Neuron (in vitro differentiated cells): ENCODE data around the gene NADSYN1.
"Not testable (repeated sequence)": the region's sequence is repeated elsewhere in the genome, so short reads cannot be mapped to it uniquely, and the experiment has no call there.

Experiments used
- H2AFZ ChIP-seq: one replicate; pipeline ENCODE4 v1.6.1; 2013; ENCODE audit warnings: low read depth, mild to moderate bottlenecking, inconsistent platforms, low read length, moderate library complexity
- H3K27me3 ChIP-seq: one replicate; pipeline ENCODE4 v1.6.1; 2013; ENCODE audit warnings: low read length; ENCODE audit not compliant: insufficient read depth
- H3K36me3 ChIP-seq: one replicate; pipeline ENCODE4 v1.6.1; 2013; ENCODE audit warnings: low read length; ENCODE audit not compliant: insufficient read depth
- H3K4me1 ChIP-seq: one replicate; pipeline ENCODE4 v1.6.1; 2013; ENCODE audit warnings: low read length; ENCODE audit not compliant: insufficient read depth
- H3K4me3 ChIP-seq: 2 replicates; pipeline ENCODE4 v1.5.1; 2013; ENCODE audit warnings: mild to moderate bottlenecking, low read length, moderate library complexity
- H3K9me3 ChIP-seq: one replicate; pipeline ENCODE4 v1.6.1; 2013; ENCODE audit warnings: low read length

The NADSYN1 gene

DNA sequence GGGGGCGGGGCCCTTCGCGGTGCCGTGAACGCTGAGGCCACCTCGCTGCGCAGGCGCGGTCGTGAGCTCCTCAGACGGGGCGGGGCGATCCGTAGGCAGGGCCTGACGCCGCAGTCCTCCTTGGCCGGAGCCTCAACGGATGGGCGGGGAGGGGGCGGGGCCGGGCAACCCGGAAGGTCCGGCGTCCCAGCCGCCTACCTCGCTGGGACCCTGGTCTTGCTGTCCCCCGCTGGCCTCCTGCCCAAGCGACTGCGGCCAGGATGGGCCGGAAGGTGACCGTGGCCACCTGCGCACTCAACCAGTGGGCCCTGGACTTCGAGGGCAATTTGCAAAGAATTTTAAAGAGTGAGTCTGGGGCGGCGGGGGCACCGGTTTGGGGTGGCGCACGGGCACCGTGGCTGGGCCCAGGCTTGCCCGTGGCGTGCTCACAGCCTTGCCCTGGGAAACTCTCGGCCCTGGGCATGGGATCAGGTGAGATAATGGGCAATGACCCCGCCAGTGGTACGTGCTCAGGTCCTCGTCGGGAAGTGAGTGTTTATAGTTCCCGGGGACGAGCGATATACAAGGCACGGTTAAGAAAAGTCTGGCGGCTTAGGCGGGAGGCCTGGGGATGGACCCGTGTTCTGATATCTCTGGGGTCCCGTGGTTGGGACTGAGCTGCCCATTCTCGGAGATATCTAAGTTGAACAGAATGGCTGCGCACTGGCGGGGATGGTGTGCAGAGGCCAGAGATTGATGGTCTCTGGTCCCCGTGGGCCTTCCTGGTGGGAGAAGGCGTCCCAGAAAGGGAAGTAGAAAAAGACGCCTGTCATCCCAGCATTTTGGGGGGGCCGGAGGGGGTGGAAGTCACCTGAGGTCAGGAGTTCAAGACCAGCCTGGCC lies at the start of gene NADSYN1:
Gene NADSYN1 (plus strand): TSS at position 167 of the 881 bp plus-strand sequence. CDS start 94 bp downstream, at position 261.
- Histone ChIP-seq H2AFZ (peak within 1 kb of the TSS; percentile 83), H3K9me3 (no peaks in the 10 kb centered on the region), H3K4me3 (peak within 1 kb of the TSS; percentile 100), H3K4me1 (peaks cover 38% of the 10 kb centered on the region), H3K27me3 (no peaks in the 10 kb centered on the region), H3K36me3 (peaks cover 34% of the 10 kb centered on the region)

DNA sequence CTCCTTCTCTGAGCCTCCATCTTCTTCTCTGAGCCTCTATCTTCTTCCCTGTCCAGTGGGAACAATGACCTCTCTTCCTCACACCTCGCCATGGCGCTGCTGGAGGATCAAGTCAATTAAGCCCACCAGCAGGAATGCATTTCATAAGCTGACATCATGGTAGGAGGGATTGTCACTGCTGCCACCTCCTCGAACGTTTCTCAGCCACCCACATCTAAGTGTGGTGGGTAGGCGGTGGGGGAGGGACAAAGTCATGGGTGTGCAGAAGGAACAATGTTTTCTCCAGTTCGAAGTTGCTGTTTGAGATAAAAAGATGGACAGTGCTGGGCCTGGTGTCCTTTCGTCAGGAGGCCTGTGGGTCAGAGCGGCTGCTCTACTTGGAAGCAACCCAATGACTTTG lies 48.8 kb upstream of the NADSYN1 start:
- Histone ChIP-seq H3K9me3 (no peaks in the 10 kb centered on the region), H3K4me3 (no peak overlapping the region), H3K4me1 (no peaks in the 10 kb centered on the region), H3K36me3 (no peaks in the 10 kb centered on the region), H2AFZ (no peak overlapping the region), H3K27me3 (no peaks in the 10 kb centered on the region)

DNA sequence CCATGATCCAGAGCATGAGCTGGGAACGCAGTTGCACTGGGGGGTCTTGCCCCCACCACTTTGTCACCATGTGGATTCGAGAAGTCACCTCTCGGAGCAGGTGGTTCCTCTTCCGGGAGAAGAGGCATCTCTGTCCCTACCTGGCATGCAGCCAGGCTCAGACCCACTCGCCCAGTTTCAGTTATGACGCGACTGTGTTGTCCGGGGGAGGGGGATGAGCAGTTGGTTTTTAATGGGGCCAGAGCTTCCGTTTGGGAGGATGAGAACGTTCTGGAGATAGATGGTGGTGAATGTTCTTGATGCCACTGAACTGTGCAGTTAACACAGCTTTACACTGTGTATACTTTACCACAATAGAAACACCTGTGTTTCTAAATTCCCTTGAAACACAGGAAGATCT lies 46.3 kb upstream of the NADSYN1 start:
- H3K36me3 ChIP-seq, result no peaks in the 10 kb centered on the region
- no peaks in the 10 kb centered on the region for H3K4me1 ChIP-seq
- H3K27me3 ChIP-seq, result no peaks in the 10 kb centered on the region
- no peaks in the 10 kb centered on the region for H3K9me3 ChIP-seq
- H3K4me3 ChIP-seq, result no peak overlapping the region
- H2AFZ ChIP-seq, result no peak overlapping the region

DNA sequence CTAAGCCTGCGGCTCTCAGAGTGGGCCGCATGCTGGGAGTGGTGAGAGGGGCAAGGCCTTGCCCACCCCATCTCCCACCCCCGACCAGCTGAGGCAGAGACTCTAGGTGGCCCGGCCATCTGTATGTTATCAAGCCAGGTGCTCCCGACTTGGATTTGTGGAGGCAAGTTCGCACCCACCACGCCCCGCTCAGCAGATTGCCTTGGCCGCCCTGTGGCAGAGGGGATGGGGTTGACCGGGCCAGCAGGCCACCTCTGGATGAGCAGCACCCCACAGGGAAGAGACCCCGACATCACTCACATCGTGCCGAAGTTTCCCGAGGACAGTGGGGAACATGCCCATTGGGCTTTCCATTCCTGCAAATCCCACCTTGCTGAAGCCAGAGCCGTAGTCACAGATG lies 45.6 kb upstream of the NADSYN1 start:
- Histone ChIP-seq H3K9me3 (no peaks in the 10 kb centered on the region), H3K27me3 (no peaks in the 10 kb centered on the region), H2AFZ (no peak overlapping the region), H3K4me3 (no peak overlapping the region), H3K4me1 (no peaks in the 10 kb centered on the region), H3K36me3 (no peaks in the 10 kb centered on the region)

DNA sequence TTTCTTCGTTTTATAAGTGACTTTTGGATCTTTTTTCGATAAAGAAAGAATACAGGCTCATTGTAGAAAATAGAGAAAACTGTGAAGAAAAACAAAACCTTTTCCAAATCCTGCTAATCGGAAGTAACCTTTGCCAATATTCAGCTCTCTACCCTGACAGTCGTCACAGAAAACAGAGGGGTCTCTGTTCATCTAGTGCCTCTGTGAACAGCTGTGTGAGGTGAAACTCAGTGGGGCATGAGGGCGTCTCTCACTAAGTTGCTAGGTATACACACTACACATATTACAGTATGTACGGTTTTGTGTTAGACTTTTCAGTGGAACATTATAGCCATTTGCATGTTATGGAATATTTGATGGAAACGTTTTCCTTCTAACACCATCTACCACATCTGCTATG lies 44.2 kb upstream of the NADSYN1 start:
- Histone ChIP-seq H3K9me3 (no peaks in the 10 kb centered on the region), H3K4me3 (no peak overlapping the region), H3K36me3 (no peaks in the 10 kb centered on the region), H3K4me1 (no peaks in the 10 kb centered on the region), H3K27me3 (no peaks in the 10 kb centered on the region), H2AFZ (no peak overlapping the region)

DNA sequence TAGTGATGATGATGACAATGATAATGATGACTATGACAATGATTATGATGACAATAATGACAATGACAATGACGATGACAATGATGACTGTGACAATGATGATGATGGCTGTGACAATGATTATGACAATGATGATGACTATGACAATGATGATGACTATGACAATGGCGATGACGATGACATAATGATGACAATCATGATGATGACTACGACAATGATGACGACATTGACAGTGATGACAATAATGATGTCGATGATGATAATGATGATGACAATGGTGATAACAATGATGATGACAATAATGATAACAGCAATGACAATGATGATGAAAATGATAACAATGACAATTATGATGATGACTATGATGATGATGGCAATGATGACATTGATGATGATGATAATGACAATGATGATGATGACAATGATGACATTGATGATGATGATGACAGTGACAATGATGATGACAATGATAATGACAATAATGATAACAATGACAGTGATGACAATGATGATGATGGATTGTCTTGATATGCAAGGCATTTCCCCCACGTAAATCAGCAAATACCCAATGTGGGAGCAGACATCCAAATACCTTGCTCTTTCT lies 42.5 kb upstream of the NADSYN1 start:
- H3K36me3 ChIP-seq, result no peaks in the 10 kb centered on the region
- H3K4me3 ChIP-seq, result no peak overlapping the region
- no peaks in the 10 kb centered on the region for H3K9me3 ChIP-seq
- H2AFZ ChIP-seq, result no peak overlapping the region
- no peaks in the 10 kb centered on the region for H3K4me1 ChIP-seq
- H3K27me3 ChIP-seq, result no peaks in the 10 kb centered on the region

DNA sequence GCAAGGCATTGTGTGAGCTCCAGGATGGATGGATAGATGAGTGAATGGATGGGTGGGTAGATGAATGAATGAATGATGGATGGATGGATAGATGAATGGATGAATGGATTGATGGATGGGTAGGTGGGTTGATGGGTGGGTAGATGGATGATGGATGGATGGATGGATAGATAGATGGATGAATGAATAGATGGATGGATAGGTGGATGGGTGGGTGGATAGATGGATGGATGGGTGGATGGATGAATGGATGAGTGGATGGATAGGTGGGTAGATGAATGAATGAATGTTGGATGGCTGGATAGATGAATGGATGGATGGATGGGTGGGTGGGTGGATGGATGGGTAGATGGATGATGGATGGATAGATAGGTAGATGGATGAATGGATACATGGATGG lies 38.4 kb upstream of the NADSYN1 start:
- H2AFZ ChIP-seq, result no peak overlapping the region
- H3K4me3 ChIP-seq, result no peak overlapping the region
- no peaks in the 10 kb centered on the region for H3K4me1 ChIP-seq
- no peaks in the 10 kb centered on the region for H3K27me3 ChIP-seq
- no peaks in the 10 kb centered on the region for H3K36me3 ChIP-seq
- H3K9me3 ChIP-seq, result no peaks in the 10 kb centered on the region

DNA sequence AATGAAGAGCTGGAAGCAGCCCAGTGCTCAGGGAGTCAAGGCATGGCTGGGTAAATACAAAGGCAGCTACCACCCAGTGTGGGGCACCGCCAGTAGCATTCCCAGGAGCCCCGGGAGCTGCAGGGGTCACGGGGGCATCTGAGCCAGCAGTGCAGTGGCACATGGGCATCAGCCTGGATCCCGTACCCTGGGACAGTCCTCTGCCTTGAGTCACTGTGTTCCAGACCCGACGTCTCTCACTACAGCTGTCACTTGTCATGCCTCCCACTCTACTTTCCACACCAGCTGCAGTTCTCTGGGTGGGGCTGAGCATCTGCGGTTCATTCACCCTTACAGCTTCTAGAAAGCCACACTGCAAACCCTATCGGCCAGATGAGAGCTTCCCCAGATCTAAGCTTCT lies 34.4 kb upstream of the NADSYN1 start:
- Histone ChIP-seq H3K36me3 (no peaks in the 10 kb centered on the region), H3K9me3 (no peaks in the 10 kb centered on the region), H3K4me1 (no peaks in the 10 kb centered on the region), H2AFZ (no peak overlapping the region), H3K27me3 (peaks cover 2% of the 10 kb centered on the region), H3K4me3 (no peak overlapping the region)

DNA sequence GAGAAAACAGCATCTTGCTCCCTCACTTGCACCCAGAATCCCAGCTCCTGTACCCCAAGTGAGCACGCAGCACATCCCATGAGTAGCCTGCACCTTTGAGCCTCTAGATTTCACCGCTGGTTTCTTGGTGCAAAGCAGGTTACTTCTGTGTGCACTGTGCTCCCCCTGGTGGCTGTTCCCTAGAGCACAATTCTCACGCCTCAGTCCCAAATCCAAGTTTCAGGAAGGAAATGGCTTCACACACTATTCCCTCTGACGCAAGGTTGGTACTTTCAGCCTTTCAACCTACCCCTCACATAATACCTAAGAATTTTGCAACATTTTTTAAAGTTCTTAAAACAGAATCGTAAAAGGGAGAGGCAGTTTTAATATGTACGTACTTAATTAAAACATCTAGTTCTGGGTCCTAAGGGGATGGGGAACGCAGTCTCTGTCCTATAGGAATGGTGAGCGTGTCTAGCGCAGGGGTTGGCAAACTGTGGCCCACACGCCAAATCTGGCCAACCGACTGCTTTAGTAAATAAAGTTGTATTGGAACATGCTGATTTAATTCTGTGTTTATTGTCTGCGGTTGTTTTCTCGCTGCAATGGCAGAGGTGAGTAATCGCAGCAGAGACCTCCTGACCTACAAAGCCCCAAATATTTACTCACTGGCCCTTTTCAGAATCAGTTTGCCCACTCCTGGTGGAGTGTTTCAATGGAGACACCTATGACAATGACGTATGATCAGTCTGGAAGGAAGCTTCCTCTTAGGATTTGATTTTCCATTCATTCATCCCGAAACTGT lies 32.4 kb upstream of the NADSYN1 start:
- no peaks in the 10 kb centered on the region for H3K9me3 ChIP-seq
- H3K4me3 ChIP-seq, result no peak overlapping the region
- no peaks in the 10 kb centered on the region for H3K36me3 ChIP-seq
- H2AFZ ChIP-seq, result no peak overlapping the region
- H3K27me3 ChIP-seq, result peaks cover 3% of the 10 kb centered on the region
- H3K4me1 ChIP-seq, result no peaks in the 10 kb centered on the region

DNA sequence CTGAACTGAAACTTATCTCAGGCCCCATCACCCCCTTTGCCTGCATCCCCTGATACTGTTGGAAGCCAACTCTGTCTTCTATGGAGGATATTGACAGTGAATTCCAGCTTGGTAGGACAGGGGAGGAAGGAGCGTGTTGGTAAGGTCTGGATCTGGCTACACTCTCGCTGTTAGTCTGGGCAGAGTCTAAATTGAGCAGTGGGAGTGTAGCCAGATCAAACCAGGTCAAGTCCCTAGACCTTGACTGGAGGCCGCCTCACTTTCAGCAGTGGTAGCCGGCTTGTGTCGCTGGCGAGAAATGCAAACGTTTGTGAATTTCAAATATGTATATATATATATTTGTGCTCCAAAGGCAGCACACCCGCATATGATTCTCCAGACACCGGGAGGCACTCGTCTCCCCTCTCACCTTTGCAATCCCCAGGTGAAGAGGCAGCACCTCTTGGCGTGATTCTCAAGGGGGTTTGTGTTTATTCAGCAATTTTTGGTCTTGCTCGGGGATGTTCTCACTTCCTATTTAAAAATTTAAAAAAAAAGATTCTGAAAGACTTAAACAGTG lies 31.5 kb upstream of the NADSYN1 start:
- H3K9me3 ChIP-seq, result no peaks in the 10 kb centered on the region
- no peak overlapping the region for H3K4me3 ChIP-seq

DNA sequence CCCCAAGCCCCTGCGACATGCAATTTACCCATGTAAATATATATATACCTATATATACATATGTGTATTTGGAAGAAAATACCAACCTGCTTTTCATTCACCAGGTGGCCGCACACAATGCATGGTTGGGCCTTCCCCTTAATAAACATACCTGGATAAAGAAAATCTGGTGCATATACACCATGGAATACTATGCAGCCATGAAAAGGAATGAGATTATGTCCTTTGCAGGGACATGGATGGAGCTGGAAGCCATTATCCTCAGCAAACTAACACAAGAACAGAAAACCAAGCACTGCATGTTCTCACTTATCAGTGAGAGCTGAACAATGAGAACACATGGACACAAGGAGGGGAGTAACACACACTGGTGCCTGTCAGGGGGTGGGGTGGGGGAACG lies 30.7 kb upstream of the NADSYN1 start:
- H3K4me3 ChIP-seq, H2AFZ ChIP-seq, H3K9me3 ChIP-seq, H3K27me3 ChIP-seq, H3K4me1 ChIP-seq, H3K36me3 ChIP-seq: not testable (repeated sequence)

More for the DNA sequence above, 31.5 kb upstream of the NADSYN1 start:
- Histone ChIP-seq H2AFZ (no peak overlapping the region), H3K36me3 (no peaks in the 10 kb centered on the region), H3K4me1 (no peaks in the 10 kb centered on the region), H3K27me3 (peaks cover 3% of the 10 kb centered on the region)

DNA sequence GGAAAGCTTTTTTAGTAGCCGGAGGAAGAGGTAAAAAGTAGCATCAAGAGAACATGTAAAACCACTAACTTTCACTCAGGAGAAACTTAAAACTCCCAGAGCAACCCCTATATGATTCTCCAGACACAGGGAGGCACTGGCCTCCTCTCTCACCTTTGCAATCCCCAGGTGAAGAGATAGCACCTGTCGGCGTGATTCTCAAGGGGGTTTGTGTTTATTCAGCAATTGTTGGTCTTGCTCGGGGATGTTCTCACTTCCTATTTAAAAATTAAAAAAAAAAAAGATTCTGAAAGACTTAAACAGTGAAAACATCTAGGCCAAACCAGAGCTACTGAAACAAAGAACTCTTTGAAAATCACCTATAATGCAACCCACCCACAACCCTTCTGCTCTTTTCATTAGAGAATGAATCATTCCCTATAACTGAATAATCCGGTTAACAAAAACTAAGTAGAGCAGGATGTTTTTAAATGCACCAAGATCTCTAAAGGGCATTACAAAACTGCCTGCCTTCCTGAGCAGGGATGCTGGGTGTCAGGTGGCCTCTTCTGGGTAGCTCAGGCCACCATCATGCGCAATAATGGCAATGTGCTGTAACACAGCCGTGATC lies 29.7 kb upstream of the NADSYN1 start:
- peaks cover 3% of the 10 kb centered on the region for H3K27me3 ChIP-seq
- H3K4me1 ChIP-seq, result no peaks in the 10 kb centered on the region
- H3K36me3 ChIP-seq, result no peaks in the 10 kb centered on the region
- no peak overlapping the region for H2AFZ ChIP-seq
- no peaks in the 10 kb centered on the region for H3K9me3 ChIP-seq
- H3K4me3 ChIP-seq, result no peak overlapping the region
